ENCODE results near the gene EDIL3. TPM values are rescaled to one million over a fixed set of nuclear protein-coding genes. Genes with fewer than 3 reads are reported as not detected.

EDIL3 gene
- total RNA-seq, 1 experiment from 2014 or later: 0.32 TPM

GRCh38 chr5:83937837-83938236, 446.8 kb downstream of the EDIL3 start:
- H3K9me2 ChIP-seq (ENCODE audit: insufficient read depth): no peaks in the 10 kb centered on the region
- no peaks in the 10 kb centered on the region for H3K27me3 ChIP-seq (ENCODE audit: insufficient read depth, low read length)
- TF ChIP-seq YY1 (IDR thresholded peaks at IDR 0.05; ENCODE audit: extremely low read depth, insufficient replicate concordance, low read depth, low read length) (no peak), RAD21 (IDR thresholded peaks at IDR 0.05; ENCODE audit: low read depth) (no peak), ZFX (IDR thresholded peaks at IDR 0.05) (no peak), EGR1 (IDR thresholded peaks at IDR 0.05; ENCODE audit: low read depth) (no peak), ELF1 (IDR thresholded peaks at IDR 0.05; ENCODE audit: borderline replicate concordance, low read depth) (no peak), CEBPB (IDR thresholded peaks at IDR 0.05; ENCODE audit: low read depth) (no peak), EZH2 (IDR thresholded peaks at IDR 0.05) (no peak), REST (IDR thresholded peaks at IDR 0.05; ENCODE audit: low read depth) (no peak), JUND (IDR thresholded peaks at IDR 0.05) (no peak), POLR2A (IDR thresholded peaks at IDR 0.05; ENCODE audit: borderline replicate concordance, extremely low read depth, insufficient read depth, insufficient read length) (no peak), POLR2AphosphoS5 (IDR thresholded peaks at IDR 0.05; ENCODE audit: low read depth, low read length) (no peak), SRF (IDR thresholded peaks at IDR 0.05; ENCODE audit: low read depth) (no peak), ZBTB33 (IDR thresholded peaks at IDR 0.05; ENCODE audit: extremely low read depth, insufficient replicate concordance, low read length) (no peak)
- intact Hi-C loops (cut with micrococcal nuclease): no loop called here
- no peak overlapping the region for H3K9ac ChIP-seq (ENCODE audit: low read length)
- H4K20me1 ChIP-seq (ENCODE audit: insufficient read depth): no peaks in the 10 kb centered on the region
- DNase-seq (ENCODE audit: low read depth, low spot score) (no peak), ATAC-seq (no peak)
- no peak overlapping the region for H3K4me2 ChIP-seq (ENCODE audit: low read length)
- no peak overlapping the region for H2AFZ ChIP-seq (ENCODE audit: low read depth, low read length, poor library complexity, severe bottlenecking)
- ChIA-PET POLR2A (no interaction called here), CTCF (no interaction called here), RAD21 (ENCODE audit: low non-redundant PET in 1 of 2, low total read pairs in 2 of 2, uncharacterized antibody in 2 of 2, unreplicated experiment in 2 of 2) (no interaction called here)
- no peaks in the 10 kb centered on the region for H3K36me3 ChIP-seq (ENCODE audit: control insufficient read depth in 1 of 2, insufficient read depth in 2 of 2, low read length in 2 of 2)
- H3K9me3 ChIP-seq (ENCODE audit: control insufficient read depth in 1 of 2, insufficient read depth in 1 of 2, low read depth in 1 of 2, low read length in 2 of 2): no peaks in the 10 kb centered on the region
- no peak overlapping the region for H3K4me3 ChIP-seq (replicated peaks in 1 of 2; ENCODE audit: low read depth in 1 of 2, low read length in 2 of 2)
- no peaks in the 10 kb centered on the region for H3K79me2 ChIP-seq (ENCODE audit: insufficient read depth, low read length)
- no TSS peak for BruUV-seq (replicated peaks)
- no peak overlapping the region for H3K27ac ChIP-seq (ENCODE audit: low read depth, low read length)
- H3K4me1 ChIP-seq (ENCODE audit: control insufficient read depth in 1 of 2, insufficient read depth in 2 of 2, low read length in 2 of 2): no peaks in the 10 kb centered on the region

Measured in HCT116 (cell line).